HG02642 (cell line): ENCODE results near the gene ADISSP.

Source experiments
- ATAC-seq: cut with Tn5 transposase; IDR thresholded peaks from one replicate; pipeline ENCODE4 v1.9.1; 2021; ENCODE audit warnings: mild to moderate bottlenecking; ENCODE audit not compliant: unreplicated experiment, poor library complexity

Gene ADISSP

DNA sequence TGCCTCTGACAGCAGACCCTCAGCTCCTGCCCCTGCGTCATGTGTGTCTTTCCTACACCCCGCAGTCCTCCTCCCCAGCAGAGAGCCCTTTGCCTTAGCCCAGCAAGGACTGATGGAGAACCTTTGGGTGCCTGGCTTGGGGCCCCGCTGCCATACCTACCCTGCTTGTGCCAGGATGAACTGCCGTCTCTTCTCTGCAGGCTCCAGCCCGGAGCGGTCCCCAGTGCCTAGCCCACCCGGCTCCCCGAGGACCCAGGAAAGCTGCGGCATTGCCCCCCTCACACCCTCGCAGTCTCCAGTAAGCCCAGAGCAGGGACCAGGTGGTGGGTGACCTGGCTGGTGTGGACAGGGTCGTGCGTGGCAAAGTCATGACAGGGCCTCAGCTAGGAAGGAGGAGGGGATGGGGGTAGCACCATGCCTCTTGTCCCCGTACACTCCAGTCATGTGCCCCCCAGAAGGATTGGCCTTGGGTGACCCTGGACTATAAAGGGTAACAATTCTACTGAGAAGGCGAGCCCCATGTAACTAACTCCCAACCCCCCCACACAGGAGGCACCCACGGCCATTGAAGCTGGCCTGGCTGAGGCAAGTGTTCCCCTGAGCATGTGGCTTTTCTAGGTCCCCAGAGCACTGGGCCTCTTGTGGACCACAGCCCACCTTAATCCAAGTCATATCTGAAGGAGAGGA is 26.8 kb downstream of the ADISSP start:
- ATAC-seq, result no peak

DNA sequence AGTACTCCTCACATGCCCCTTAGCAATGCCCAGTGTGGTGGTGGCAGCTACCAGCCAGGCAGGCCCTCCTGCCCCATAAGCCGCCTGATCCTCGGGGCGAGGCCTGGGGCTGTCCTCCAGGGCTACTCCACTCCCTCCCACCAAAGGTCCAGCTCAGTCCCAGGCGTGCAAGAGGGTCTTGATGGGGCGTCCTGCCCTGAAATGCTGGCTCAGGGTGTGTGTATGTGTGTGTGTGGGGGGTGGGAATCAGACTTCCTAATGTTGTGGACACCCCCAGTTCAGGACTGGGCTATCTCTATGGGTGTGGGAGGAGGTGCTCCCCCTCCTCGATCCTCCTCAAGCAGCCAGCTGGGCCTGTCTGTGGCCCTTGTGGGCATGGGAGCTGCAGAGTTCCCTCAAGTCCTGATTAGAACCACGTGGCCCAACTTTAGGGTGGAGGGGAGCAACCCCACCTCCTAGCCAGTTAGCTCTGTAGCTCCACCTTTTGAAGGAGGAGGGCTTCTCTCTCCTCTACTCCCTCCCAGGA is 27.6 kb downstream of the ADISSP start:
- no peak for ATAC-seq

DNA sequence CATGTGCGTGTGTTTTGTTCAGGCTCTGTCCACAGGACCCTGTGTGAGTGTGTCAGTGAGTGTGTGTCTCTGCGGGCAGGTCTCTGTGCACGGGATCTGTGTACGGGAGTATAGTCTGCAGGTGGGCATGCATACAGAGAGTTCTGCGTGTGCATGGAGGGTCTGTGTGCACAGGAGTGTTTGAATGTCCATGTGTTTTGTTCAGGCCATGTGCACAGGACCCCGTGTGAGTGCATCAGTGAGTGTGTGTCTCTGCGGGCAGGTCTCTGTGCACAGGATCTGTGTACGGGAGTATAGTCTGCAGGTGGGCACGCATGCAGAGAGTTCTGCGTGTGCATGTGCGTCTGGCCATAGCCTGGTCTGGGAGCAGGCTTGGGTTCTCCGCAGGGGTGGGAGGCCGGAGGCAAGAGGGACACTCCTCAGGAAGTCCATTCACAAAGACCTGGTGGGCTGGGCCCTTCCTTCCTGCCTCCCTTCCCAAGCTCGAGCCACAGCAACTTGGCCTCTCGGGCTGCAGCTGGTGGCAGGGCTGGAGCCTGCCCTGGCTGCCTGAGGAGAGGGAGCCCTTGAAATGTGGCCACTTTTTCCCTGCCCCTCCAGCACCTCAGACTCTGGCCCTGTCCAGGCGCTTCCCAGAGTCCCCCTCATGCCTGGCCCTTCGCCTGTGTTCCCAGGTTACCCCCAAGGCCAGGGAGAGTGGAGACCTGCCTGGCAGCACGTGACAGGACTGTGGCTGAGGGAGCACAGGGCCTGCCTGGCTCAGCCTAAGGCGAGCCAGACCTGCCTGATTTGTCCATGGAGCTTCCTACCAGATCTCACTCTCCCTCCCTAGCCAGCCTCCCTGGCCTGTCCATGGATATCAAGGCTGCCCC is 28.3 kb downstream of the ADISSP start:
- ATAC-seq, result no peak

DNA sequence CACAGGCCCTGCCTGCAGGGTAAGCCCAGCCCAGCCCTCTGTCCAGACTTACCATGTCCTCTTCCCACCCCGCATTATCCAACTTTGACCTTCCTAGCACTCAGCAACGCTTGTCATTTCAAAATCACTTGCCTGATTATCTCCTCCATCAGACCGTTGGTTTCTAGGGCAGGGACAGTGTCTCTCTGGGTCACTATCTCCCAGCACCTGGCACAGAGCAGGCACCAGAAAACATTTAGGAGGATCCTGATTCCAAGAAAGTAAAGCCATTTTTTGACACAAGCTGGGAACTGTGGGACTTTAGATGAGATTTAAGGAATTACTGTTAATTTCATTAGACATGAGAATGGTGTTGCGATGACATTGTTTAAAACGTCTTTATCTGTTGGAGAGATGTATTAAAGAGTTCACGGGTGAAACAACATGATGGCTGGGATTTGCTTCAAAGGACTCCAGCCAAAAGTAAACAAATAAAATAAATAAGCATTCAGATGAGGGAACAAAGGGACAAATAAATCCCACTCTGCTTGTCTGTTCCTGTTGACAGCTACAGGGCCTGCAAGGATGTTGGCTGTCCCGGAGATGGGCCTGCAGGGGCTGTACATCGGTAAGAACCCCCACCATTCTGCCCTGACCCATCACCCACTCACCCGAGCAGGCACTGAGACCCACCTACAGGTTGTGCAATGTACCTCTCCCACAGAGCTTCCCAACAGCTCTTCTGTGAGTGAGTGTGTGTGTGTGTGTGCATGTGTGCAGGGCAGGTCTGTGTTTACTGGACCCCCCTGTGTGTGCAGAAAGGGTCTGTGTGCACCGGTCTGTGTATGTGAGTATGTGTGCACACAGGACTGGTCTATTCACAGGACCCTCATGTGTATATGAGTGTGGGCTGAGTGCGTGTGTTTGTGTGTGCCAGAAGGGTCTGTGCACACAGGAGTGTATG is 29.2 kb downstream of the ADISSP start:
- ATAC-seq, result no peak

DNA sequence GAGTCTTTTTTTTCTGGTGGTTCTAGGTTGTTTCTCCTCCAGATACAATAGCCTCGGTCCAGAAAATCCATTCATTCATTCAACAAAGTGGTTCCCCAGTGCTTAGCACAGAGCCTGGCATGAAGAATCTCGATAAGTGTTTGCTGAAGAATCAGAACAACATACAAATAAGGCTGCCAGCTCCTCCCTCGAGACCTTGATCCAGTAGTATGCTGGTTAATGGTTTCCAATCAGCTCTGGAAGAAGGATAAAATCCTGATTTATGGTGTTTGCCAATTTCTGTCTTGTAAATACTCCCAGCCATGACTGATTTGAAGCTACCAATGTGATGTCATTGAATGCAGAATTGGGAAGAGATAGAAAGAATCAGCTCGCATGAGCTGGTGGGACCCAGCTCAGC is 31.8 kb downstream of the ADISSP start:
- ATAC-seq, result no peak

DNA sequence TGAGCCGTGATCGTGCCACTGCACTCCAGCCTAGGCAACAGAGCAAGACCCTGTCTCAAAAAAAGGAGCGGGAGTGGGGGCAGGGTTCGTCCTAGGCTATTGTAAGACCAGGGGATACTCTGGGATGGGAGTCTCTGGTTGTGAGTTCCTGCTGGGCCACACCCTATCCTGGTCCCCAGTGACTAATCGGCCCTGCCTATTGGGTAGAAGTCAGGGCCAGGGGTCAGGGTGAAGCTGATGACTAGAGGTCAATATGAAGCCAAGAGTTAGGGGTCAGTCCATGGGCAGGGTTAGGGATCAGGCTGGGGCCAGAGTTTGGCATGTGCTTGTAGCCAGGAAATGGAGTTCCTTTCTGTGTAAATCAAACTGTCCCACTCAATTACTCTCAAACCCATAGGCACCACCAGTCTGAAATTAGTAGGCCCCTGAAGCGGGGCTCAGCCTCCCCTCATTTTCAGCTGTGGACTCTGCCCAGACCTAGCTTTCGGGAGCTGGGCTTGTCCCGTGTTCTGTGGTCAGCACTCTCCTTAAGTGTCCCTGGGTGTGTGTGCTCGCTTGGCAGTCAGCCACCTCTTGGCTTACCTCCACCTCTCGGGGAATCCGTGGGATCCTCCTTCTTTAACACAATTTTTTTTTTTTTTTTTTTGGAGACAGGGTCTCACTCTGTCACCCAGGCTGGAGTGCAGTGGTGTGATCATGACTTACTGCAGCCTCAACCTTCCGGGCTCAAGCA is 33.3 kb downstream of the ADISSP start:
- ATAC-seq, result no peak

DNA sequence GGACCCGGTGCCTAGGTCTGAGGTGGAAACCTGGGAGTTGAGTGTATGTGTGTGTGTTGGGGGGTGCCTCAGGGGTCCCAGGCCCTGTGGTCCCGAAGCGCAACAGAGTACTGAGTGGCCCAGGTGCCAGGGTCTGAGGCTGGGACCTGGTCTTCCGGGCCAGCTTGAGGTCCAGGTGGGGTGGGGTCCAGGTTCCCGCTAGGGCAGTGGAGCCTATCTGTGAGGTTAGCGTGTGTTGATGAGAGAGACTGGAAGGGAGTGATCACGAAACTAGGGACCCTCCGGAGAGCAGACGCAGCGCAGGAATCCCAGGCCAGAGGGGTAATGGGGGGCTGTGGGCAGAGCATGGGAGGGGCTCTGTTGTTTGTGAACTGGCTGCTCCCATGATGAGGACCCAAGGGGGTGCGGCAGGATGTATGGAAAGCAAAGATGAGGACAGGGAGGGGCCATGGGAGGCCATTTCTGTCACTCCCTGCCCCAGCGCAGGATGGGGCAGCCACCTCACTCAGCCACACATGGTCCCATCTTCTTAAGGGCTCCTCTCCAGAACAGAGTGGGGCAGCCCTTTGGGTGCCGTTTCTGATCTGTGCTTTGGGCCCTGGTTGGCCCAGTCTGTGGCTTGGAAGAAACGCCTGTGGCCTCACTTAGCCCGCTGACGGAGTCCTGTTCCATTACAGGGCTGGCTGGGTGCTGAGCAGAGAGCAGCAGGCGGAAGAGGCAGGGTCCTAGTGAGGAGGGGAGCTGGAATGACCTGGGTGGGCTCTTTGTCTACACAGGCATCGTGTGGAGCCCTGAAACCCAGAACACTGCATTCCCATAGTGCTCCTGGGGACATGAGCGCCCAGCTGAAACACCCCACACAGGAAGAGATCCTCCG is 34.2 kb downstream of the ADISSP start:
- ATAC-seq, result no peak

DNA sequence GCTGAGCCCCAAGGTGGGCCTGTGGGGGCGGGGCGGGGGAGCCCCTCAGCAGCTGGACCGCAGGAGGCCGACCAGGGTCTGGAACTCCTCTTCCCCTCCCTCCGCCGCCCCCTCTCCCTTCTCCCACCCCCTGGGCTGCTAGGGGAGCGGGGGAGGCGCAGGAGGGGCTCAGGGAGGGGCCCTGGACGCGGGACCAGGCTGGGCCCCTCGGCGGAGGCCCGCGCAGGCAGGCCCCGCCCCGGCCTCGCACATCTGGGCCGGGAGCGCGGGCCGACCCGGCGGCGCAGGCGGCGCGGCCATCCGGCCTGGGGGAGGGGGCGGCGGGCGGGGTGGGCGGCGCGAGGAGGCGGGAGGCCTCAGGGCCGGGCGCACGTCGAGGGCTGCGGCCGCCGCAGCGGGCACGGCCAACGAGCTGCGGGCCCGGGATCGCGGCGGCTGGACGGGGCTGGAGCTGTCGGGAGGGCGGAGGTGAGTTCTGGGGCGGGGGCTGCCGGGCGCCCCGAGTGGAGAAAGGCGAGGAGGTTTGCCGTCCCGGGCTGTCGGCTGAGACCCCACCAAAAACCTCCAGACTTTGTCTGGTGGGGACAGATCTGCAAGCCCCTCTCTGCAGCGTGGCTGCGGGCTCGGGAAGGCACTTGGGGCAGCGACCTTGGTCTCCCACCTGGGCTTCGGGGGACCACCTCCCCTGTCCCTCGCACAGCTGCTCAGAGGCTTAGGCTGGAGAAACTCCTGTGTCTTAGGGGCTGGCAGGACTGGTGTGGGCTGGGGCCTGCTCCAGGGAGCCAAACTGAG is 35.0 kb downstream of the ADISSP start, which contains the start of gene HSPA12B:
Gene HSPA12B (plus strand): TSS at position 359 of the 792 bp plus-strand sequence. CDS start 5,990 bp downstream, outside the sequence.
- no peak for ATAC-seq

DNA sequence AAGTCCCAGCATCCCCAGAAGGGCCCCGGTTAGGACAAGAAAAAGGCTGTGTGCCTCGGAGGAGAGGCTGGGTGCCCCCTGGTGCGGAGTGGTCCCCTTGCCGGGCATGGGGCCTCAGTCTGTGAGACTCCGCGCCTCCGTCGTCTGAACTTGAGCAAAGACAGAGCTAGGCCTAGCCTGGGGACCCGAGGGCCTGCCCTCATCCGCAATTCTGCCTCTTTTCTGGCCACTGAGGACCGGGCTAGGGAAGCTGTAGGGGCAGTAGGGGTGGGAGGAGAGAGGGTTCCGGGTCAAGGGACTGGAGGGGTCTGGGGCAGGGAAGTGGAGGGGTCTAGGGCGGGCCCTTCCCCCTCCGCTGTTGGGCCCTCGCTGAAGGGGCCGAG is 35.6 kb downstream of the ADISSP start:
- no peak for ATAC-seq

DNA sequence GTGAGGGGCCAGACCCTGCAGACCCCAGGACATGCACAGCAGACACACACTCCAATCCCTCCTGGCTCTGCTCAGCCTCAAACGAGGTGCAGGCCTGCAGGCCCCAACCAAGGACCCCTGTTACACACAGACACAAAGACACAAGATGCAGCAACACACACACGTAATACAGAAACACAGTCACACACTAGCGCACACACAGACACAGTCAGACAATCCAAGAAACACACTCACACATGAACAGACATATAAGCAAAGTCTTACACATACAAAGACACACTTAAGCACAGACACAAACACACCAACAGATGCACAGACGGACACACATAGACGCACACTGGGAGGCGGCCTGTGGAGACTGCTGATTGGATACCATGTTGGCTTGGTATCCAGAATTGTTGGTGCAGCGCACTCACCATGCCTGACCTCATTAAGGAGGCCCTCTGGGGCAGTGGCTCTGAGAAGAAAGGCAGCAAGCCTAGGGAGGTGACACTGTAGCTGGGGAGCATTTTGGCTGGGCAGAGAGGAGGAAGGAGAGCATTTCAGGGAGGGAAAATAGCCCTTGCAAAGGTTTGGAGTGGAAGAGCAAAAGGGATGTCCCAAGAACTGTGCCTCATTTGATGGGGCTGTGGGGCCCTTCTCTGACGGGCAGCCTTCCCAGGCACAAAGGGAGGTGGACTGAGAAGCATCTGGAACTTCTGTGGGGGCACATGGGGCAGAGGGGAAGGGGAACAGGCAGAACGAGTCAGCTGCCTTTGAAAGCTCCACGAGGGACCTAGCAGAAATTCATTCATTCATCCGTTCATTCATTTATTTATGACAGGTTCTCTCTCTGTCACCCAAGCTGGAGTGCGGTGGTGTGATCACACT is 36.5 kb downstream of the ADISSP start:
- no peak for ATAC-seq

DNA sequence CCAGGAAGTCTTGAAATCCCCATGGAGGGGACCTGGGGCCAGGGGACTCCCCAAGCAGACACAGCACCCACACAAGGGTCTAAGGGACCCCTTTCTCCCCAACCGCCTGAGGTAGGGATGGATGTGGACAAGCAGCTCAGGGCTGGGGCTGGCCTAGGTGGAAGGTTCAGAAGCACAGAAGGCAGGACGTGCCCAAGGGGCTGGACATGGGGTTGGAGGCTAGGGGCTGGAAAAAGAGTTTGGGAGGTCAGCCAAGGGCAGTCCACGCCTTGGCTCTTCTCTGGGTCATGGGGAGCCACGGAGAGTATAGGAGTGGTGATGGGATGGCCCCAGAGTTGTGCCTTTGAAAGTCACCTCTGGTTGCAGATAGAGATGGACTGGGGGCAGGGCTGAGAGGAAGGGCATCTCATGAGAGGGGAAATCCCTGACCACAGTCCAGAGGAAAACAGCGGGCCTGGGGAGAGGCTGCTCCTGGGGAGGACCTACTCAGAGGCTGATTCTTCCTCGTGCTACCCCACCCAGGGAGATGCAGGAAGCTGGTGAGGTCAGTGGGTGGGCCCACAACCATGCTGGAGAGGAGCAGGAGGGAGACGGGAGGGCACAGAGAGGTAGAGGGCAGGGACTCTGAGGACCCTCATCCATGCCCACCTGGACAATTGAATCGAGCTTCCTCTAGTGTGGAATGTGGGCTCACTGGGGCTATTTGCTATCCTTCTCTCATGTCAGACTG is 37.6 kb downstream of the ADISSP start:
- no peak for ATAC-seq

DNA sequence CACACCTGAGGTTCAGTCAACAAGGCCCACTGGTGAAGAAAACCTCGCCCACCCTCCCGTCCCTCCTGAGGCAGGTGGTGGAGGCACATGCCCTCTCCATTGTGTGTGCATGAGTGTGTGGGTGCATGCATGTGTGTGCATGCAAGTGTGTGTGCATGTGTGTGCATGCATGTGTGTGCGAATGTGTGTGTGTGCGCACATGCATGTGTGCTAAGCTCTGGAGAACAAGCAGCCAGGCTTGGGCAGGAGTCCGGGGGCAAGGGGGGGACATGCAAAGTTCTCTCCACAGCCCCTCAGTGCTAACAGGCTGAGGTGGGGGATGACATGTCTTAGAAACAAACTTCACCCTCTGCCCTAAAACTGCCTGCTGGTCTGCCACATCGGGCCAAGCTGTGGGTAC is 38.2 kb downstream of the ADISSP start:
- ATAC-seq, result no peak

DNA sequence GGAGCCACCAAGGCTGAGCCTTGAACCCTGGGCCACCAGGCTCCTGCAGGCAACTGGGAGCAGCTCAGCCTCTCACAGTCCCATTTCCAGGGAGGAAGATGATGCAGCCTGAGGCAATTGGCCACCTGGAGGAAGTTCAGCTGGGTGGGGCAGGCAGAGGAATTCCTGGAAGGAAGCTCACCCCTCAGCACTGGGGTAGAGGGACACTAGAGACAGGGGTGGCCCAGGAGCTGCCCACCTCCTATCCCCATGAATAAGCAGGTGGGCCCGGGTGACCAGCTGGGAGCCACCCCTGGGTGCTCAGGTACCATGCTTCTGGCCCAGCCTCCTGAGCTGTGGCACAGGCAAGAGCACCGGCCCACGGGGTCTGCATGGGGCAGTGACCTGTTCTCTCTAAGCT is 38.7 kb downstream of the ADISSP start:
- ATAC-seq, result no peak

DNA sequence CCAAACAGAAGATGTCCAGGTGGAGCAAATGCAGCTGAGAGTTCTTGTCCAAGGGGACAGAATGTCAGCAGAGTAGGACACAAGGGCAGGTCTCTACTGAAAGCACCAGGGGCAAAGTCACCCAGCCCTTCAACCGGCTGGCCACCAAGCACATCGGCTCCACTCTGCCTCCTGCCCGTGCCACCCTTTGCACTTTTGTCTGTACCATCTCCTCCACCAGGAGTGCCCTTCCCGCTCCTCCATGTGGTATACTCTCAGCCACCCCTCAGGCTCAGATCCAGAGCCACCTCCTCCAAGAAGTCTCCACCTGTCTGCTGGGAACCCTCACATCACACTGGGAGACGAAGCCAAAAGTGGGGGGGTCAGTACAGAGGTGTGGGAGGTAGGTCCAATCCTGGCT is 39.2 kb downstream of the ADISSP start:
- ATAC-seq, result no peak

DNA sequence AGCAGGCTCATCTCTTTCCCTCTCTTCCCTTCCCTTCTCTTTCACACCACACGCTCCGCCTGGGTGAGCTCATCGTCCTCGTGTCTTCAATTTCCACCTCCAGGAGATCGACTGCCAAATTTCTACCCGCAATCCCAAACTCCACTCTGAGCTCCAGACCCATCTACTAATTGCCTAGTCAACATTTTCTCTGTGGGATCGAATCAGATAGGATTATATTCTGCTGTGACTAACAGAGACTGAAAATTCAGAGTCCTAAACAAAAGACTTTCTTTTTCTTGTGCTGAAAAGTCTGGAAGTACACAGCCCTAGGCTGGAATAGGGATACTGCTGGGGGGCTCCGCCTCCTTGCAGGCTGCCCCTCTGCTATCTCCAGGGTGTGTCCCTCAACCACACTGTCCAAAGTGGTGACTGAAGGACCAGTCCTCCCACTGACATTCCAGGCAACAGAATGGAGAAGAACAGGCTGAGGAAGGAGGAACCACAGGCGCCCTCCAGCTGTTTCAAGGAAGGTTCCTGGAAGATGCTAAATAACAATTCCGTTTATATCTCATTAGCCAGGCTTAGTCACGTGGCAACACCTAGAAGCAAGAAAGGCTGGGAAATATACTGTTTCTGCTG is 40.0 kb downstream of the ADISSP start:
- no peak for ATAC-seq

DNA sequence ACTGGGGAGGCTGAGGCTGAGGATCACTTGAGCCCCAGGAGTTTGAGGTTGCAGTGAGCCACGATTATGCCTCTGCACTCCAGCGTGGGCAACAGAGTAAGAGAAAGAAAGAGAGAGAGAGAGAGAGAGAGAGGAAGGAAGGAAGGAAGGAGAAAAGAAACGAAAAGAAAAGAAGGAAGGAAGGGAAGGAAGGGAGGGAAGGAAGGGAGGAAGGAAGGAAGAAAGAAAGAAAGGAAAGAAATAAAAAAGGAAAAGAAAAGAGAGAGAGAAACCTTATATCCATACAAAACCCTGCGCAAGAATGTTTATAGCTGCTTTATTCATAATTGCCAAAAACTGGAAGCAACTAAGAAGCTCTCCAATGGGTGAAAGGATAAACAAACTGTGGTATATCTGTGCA is 43.2 kb downstream of the ADISSP start:
- ATAC-seq, result no peak
